Peyer's patch (tissue), 4 donors: ENCODE data around the gene BCL11A. TPM values are rescaled to one million over a fixed set of nuclear protein-coding genes. Genes with fewer than 3 reads are reported as not detected.

Source experiments
- DNase-seq, 3 donors: peaks; one replicate each; pipeline ENCODE4 v3.0.0-alpha.2; 2017 to 2019
- H3K27ac ChIP-seq, 4 donors: fragments of 200-600 bp; sonication (generic); one replicate each; pipeline ENCODE4 v1.5.1; 2016 to 2019
- H3K27me3 ChIP-seq, 2 donors: fragments of 200-600 bp; sonication (generic); one replicate each; pipeline ENCODE4 v1.5.1; 2019
- H3K36me3 ChIP-seq, 3 donors: fragments of 200-600 bp; sonication (generic); one replicate each; pipeline ENCODE4 v1.5.1; 2016 to 2019
- H3K4me1 ChIP-seq, 4 donors: fragments of 200-600 bp; sonication (generic); one replicate each; pipeline ENCODE4 v1.5.1; 2016 to 2019
- H3K4me3 ChIP-seq, 4 donors: fragments of 200-600 bp; sonication (generic); 1 replicate in 3 of 4; 2 replicates in 1 of 4; pipeline ENCODE4 v1.5.1; 2016 to 2019; ENCODE audit warnings: mild to moderate bottlenecking in 1 of 4
- H3K9me3 ChIP-seq, 4 donors: fragments of 200-600 bp; sonication (generic); one replicate each; pipeline ENCODE4 v1.5.1; 2016 to 2019; ENCODE audit warnings: mild to moderate bottlenecking in 1 of 4
- CTCF ChIP-seq, 6 experiments: fragments of 450-650 bp in 4 of 6; fragments of 200-600 bp in 2 of 6; sonication (generic) in 1 of 6; IDR thresholded peaks; one replicate each; pipeline ENCODE4 v1.5.1; 2017 to 2019; ENCODE audit warnings: antibody characterized with exemption in 6 of 6, mild to moderate bottlenecking in 3 of 6, moderate library complexity in 1 of 6
- POLR2A ChIP-seq, 2 donors: fragments of 450-650 bp; IDR thresholded peaks; one replicate each; pipeline ENCODE4 v1.5.1; 2017; ENCODE audit warnings: antibody characterized with exemption in 2 of 2, mild to moderate bottlenecking in 2 of 2, moderate library complexity in 2 of 2
- total RNA-seq, 4 donors: library from RNA; depleted of rRNA; stranded (reverse); fragments of >200 nt; gene quantifications; one replicate each; pipeline ENCODE4 v1.1.0, GENCODE V29; 2016

The BCL11A gene
- total RNA-seq, 4 donors from 2014 or later: 35.4 to 94.9 (median 68.8) TPM

- no peaks in the 10 kb centered on the region for H3K9me3 ChIP-seq
- no peak overlapping the region for H3K27ac ChIP-seq
- no peaks in the 10 kb centered on the region for H3K36me3 ChIP-seq
- H3K27me3 ChIP-seq: no peaks in the 10 kb centered on the region
- no peak for DNase-seq
- no peak overlapping the region for H3K4me3 ChIP-seq
- peaks cover 0 to 31% (median 0%) of the 10 kb centered on the region in 4 donors for H3K4me1 ChIP-seq
- TF ChIP-seq CTCF (IDR thresholded peaks at IDR 0.05) (no peak), POLR2A (IDR thresholded peaks at IDR 0.05) (no peak)
Measured at GRCh38 chr2:60558536-60558935, 5.1 kb upstream of the BCL11A start.

GRCh38 chr2:60557486-60557864 lies 4.0 kb upstream of the BCL11A start:
- Histone ChIP-seq H3K36me3 (no peaks in the 10 kb centered on the region), H3K4me1 (peaks cover 0 to 32% (median 0%) of the 10 kb centered on the region in 4 donors), H3K4me3 (peak overlapping the region; percentile 29 to 44 (median 35)), H3K27ac (peak overlapping the region in 2 of 4 donors; percentile 83 to 92), H3K27me3 (peaks cover 0 to 6% of the 10 kb centered on the region in 2 donors), H3K9me3 (no peaks in the 10 kb centered on the region)
- no peak for TF ChIP-seq CTCF (IDR thresholded peaks at IDR 0.05)
- TF ChIP-seq POLR2A (IDR thresholded peaks at IDR 0.05): no peak
- no peak for DNase-seq

- TF ChIP-seq CTCF (IDR thresholded peaks at IDR 0.05): no peak
- TF ChIP-seq POLR2A (IDR thresholded peaks at IDR 0.05): no peak
- Histone ChIP-seq H3K4me1 (peaks cover 0 to 36% (median 0%) of the 10 kb centered on the region in 4 donors), H3K27ac (peak overlapping the region in 3 of 4 donors; percentile 34 to 92 (median 83)), H3K9me3 (no peaks in the 10 kb centered on the region), H3K4me3 (peak overlapping the region; percentile 29 to 44 (median 35)), H3K27me3 (peaks cover 0 to 10% of the 10 kb centered on the region in 2 donors), H3K36me3 (no peaks in the 10 kb centered on the region)
- peak in 2 of 3 donors; percentile 58 to 63 for DNase-seq
Measured at GRCh38 chr2:60556576-60557485, 3.4 kb upstream of the BCL11A start.

GRCh38 chr2:60556175-60556574 lies 2.7 kb upstream of the BCL11A start:
- Histone ChIP-seq H3K4me1 (peaks cover 0 to 40% (median 0%) of the 10 kb centered on the region in 4 donors), H3K4me3 (peak overlapping the region; percentile 44 to 71 (median 62)), H3K27me3 (peaks cover 0 to 10% of the 10 kb centered on the region in 2 donors), H3K27ac (peak overlapping the region; percentile 34 to 92 (median 76)), H3K9me3 (no peaks in the 10 kb centered on the region), H3K36me3 (no peaks in the 10 kb centered on the region)
- TF ChIP-seq CTCF (IDR thresholded peaks at IDR 0.05) (no peak), POLR2A (IDR thresholded peaks at IDR 0.05) (no peak)
- DNase-seq: no peak

- H3K4me3 ChIP-seq: peak overlapping the region; percentile 57 to 79 (median 68)
- peaks cover 0 to 10% of the 10 kb centered on the region in 2 donors for H3K27me3 ChIP-seq
- no peak for DNase-seq
- H3K27ac ChIP-seq: peak overlapping the region; percentile 70 to 92 (median 79)
- H3K36me3 ChIP-seq: no peaks in the 10 kb centered on the region
- peaks cover 0 to 44% (median 0%) of the 10 kb centered on the region in 4 donors for H3K4me1 ChIP-seq
- H3K9me3 ChIP-seq: no peaks in the 10 kb centered on the region
- TF ChIP-seq POLR2A (IDR thresholded peaks at IDR 0.05) (no peak), CTCF (IDR thresholded peaks at IDR 0.05) (no peak)
Measured at GRCh38 chr2:60555783-60556139, 2.3 kb upstream of the BCL11A start.
